OCI-LY7 (cell line): ENCODE results near the gene TMEM181. TPM values are rescaled to one million over a fixed set of nuclear protein-coding genes. Genes with fewer than 3 reads are reported as not detected.
"Not testable (repeated sequence)": the region's sequence is repeated elsewhere in the genome, so short reads cannot be mapped to it uniquely, and the experiment has no call there.

Experiments
- BruUV-seq: library from RNA; stranded (reverse); fragments of 400-500 nt; replicated peaks from 2 replicates; lab custom pipeline; 2021; lab: Mats Ljungman, UMichigan
- CTCF ChIA-PET: fragments of 300-600 bp; sonication (Branson Sonifier 250); formaldehyde crosslinking; loops from one replicate; lab custom pipeline; 2022; ENCODE audit warnings: antibody characterized with exemption; ENCODE audit not compliant: unreplicated experiment; lab: Charles Lee
- POLR2A ChIA-PET: fragments of 300-600 bp; sonication (Branson Sonifier 250); formaldehyde crosslinking; loops from one replicate; lab custom pipeline; 2022; ENCODE audit warnings: antibody characterized with exemption; lab: Charles Lee
- DNase-seq: peaks from one replicate; pipeline ENCODE4 v3.0.0-alpha.2; 2015; ENCODE audit warnings: low spot score
- H2AFZ ChIP-seq: fragments of 200-600 bp; sonication (generic), shearing (Covaris generic); 2 replicates; pipeline ENCODE4 v1.6.1; 2014; ENCODE audit warnings: mild to moderate bottlenecking, antibody characterized with exemption, low read length, moderate library complexity
- H3K27ac ChIP-seq: fragments of 200-600 bp; sonication (generic); 2 replicates; pipeline ENCODE4 v1.5.1; 2014; ENCODE audit warnings: mixed run types, low read depth, mild to moderate bottlenecking, moderate library complexity, low read length, inconsistent platforms; ENCODE audit not compliant: poor library complexity, severe bottlenecking
- H3K36me3 ChIP-seq: fragments of 200-600 bp; sonication (generic); 2 replicates; pipeline ENCODE4 v1.6.1; 2014; ENCODE audit warnings: mild to moderate bottlenecking, antibody characterized with exemption, low read length, moderate library complexity, mixed read lengths; ENCODE audit not compliant: insufficient read depth
- H3K4me1 ChIP-seq: fragments of 200-600 bp; sonication (generic); 2 replicates; pipeline ENCODE4 v1.5.1; 2014; ENCODE audit warnings: mild to moderate bottlenecking, low read length; ENCODE audit not compliant: insufficient read depth, poor library complexity, severe bottlenecking
- H3K4me2 ChIP-seq: fragments of 200-600 bp; sonication (generic); 2 replicates; pipeline ENCODE4 v1.6.1; 2014; ENCODE audit warnings: mild to moderate bottlenecking, low read length
- H3K4me3 ChIP-seq: fragments of 200-600 bp; sonication (generic); 2 replicates; pipeline ENCODE4 v1.5.1; 2014; ENCODE audit warnings: mild to moderate bottlenecking, low read depth, low read length; ENCODE audit not compliant: poor library complexity, severe bottlenecking
- H3K79me2 ChIP-seq: fragments of 200-600 bp; sonication (generic); 2 replicates; pipeline ENCODE4 v1.6.1; 2016; ENCODE audit warnings: low read depth, mild to moderate bottlenecking, low read length, moderate library complexity, mixed read lengths; ENCODE audit not compliant: insufficient read depth
- H3K9me2 ChIP-seq: fragments of 200-600 bp; sonication (generic); 2 replicates; pipeline ENCODE4 v1.6.1; 2016; ENCODE audit warnings: mild to moderate bottlenecking, low read length, mixed read lengths; ENCODE audit not compliant: insufficient read depth
- H3K9me3 ChIP-seq: fragments of 200-600 bp; sonication (generic); 2 replicates; pipeline ENCODE4 v1.6.1; 2014; ENCODE audit warnings: mild to moderate bottlenecking, mixed run types, low read length, mixed read lengths
- H4K20me1 ChIP-seq: fragments of 200-600 bp; sonication (generic); 2 replicates; pipeline ENCODE4 v1.6.1; 2014; ENCODE audit warnings: mild to moderate bottlenecking, antibody characterized with exemption, low read length, moderate library complexity, mixed read lengths; ENCODE audit not compliant: insufficient read depth
- CTCF ChIP-seq: fragments of 200-600 bp; sonication (generic); conservative IDR thresholded peaks from 2 replicates; pipeline ENCODE4 v1.5.1; 2014; ENCODE audit warnings: mild to moderate bottlenecking, antibody characterized with exemption, low read length, moderate library complexity, mixed read lengths
- EZH2phosphoT487 ChIP-seq: fragments of 200-600 bp; sonication (generic); IDR thresholded peaks from 2 replicates; pipeline ENCODE4 v1.6.1; 2018; ENCODE audit warnings: low read depth, borderline replicate concordance, mild to moderate bottlenecking, mixed run types, antibody characterized with exemption, low read length, moderate library complexity, mixed read lengths
- intact Hi-C: fragments of 100-400 bp; cut with micrococcal nuclease; formaldehyde crosslinking; loops from one replicate; pipeline ENCODE4 v1.10.0; 2022; ENCODE audit not compliant: unreplicated experiment
- total RNA-seq, 2 experiments: library from RNA; depleted of rRNA in 1 of 2; stranded (reverse); fragments of >200 nt in 1 of 2; shearing (Covaris generic) in 1 of 2; gene quantifications; 2 replicates each; pipeline ENCODE4 v1.2.3, GENCODE V29; 2014 to 2022

The TMEM181 gene
- total RNA-seq, 2 experiments from 2014 or later = 8.0 to 12.5 TPM

- H3K4me2 ChIP-seq = no peak overlapping the region
- H3K4me3 ChIP-seq = no peak overlapping the region
- no peak overlapping the region for H3K27ac ChIP-seq
- intact Hi-C loops = no loop called here
- no peaks in the 10 kb centered on the region for H3K36me3 ChIP-seq
- no peaks in the 10 kb centered on the region for H3K9me2 ChIP-seq
- H3K9me3 ChIP-seq = no peaks in the 10 kb centered on the region
- no peak overlapping the region for H2AFZ ChIP-seq
- POLR2A ChIA-PET = no interaction called here
- BruUV-seq = no TSS peak
- CTCF ChIA-PET = no interaction called here
- TF ChIP-seq CTCF (no peak), EZH2phosphoT487 (no peak)
- no peaks in the 10 kb centered on the region for H3K79me2 ChIP-seq
- no peaks in the 10 kb centered on the region for H4K20me1 ChIP-seq
- H3K4me1 ChIP-seq = peaks cover 4% of the 10 kb centered on the region
- DNase-seq = no peak
These were observed 94.6 kb downstream of the TMEM181 start for GRCh38 chr6:158654498-158654897.

- Histone ChIP-seq H3K9me2 (no peaks in the 10 kb centered on the region), H4K20me1 (no peaks in the 10 kb centered on the region), H2AFZ (no peak overlapping the region), H3K36me3 (no peaks in the 10 kb centered on the region), H3K4me3 (no peak overlapping the region), H3K9me3 (no peaks in the 10 kb centered on the region), H3K79me2 (no peaks in the 10 kb centered on the region), H3K4me1 (no peaks in the 10 kb centered on the region), H3K4me2 (no peak overlapping the region), H3K27ac (no peak overlapping the region)
- intact Hi-C loops = no loop called here
- ChIA-PET POLR2A (interaction anchor here (0.8 kb wide), 1 partner anchor 9 kb away, joined by 3 read pairs; no protein-coding TSS in a partner anchor), CTCF (no interaction called here)
- TF ChIP-seq CTCF = no peak
- TF ChIP-seq EZH2phosphoT487 = no peak
- BruUV-seq = no TSS peak
- DNase-seq = no peak
These were observed 95.1 kb downstream of the TMEM181 start for GRCh38 chr6:158654960-158655489.

- intact Hi-C loops = no loop called here
- H3K27ac ChIP-seq = no peak overlapping the region
- no peak overlapping the region for H3K4me3 ChIP-seq
- no peaks in the 10 kb centered on the region for H3K36me3 ChIP-seq
- no TSS peak for BruUV-seq
- no peaks in the 10 kb centered on the region for H3K9me2 ChIP-seq
- H3K4me2 ChIP-seq = no peak overlapping the region
- CTCF ChIA-PET = no interaction called here
- H4K20me1 ChIP-seq = no peaks in the 10 kb centered on the region
- POLR2A ChIA-PET = interaction anchor here (0.8 kb wide), 1 partner anchor 10 kb away, joined by 3 read pairs; no protein-coding TSS in a partner anchor
- TF ChIP-seq EZH2phosphoT487 (no peak), CTCF (no peak)
- H2AFZ ChIP-seq = no peak overlapping the region
- H3K79me2 ChIP-seq = no peaks in the 10 kb centered on the region
- H3K9me3 ChIP-seq = no peaks in the 10 kb centered on the region
- DNase-seq = no peak
- H3K4me1 ChIP-seq = no peaks in the 10 kb centered on the region
These were observed 95.9 kb downstream of the TMEM181 start for GRCh38 chr6:158655569-158656450.

GRCh38 chr6:158656986-158657385 lies 97.1 kb downstream of the TMEM181 start:
- H3K4me2 ChIP-seq, CTCF ChIA-PET, H3K4me3 ChIP-seq, BruUV-seq, H3K9me3 ChIP-seq, POLR2A ChIA-PET, H3K4me1 ChIP-seq, DNase-seq, H3K9me2 ChIP-seq, H3K27ac ChIP-seq, H4K20me1 ChIP-seq, intact Hi-C loops, H3K79me2 ChIP-seq, H2AFZ ChIP-seq, H3K36me3 ChIP-seq: not testable (repeated sequence)
